GM23248 (cell line): ENCODE results near the gene AKNA.
"Not testable (repeated sequence)": the region's sequence is repeated elsewhere in the genome, so short reads cannot be mapped to it uniquely, and the experiment has no call there.

Source experiments
- EZH2 ChIP-seq: fragments of 200-600 bp; sonication (generic); IDR thresholded peaks from 2 replicates; pipeline ENCODE4 v1.6.1; 2018; ENCODE audit warnings: antibody characterized with exemption, mild to moderate bottlenecking; ENCODE audit not compliant: insufficient read depth, poor library complexity, severe bottlenecking
- EZH2phosphoT487 ChIP-seq: fragments of 200-600 bp; sonication (generic); IDR thresholded peaks from 2 replicates; pipeline ENCODE4 v1.6.1; 2018; ENCODE audit warnings: antibody characterized with exemption, moderate library complexity, mild to moderate bottlenecking, low read depth; ENCODE audit not compliant: insufficient read depth

- not testable (repeated sequence) for TF ChIP-seq EZH2, EZH2phosphoT487
These were observed 62.8 kb downstream of the AKNA start for GRCh38 chr9:114324965-114325364.
